HG02588 (cell line): ENCODE measurements around the gene PSME1.
"Not testable (repeated sequence)": the region's sequence is repeated elsewhere in the genome, so short reads cannot be mapped to it uniquely, and the experiment has no call there.

ENCODE experiments used
- ATAC-seq: cut with Tn5 transposase; IDR thresholded peaks from one replicate; pipeline ENCODE4 v1.9.1; 2021; ENCODE audit warnings: mild to moderate bottlenecking, moderate library complexity; ENCODE audit not compliant: unreplicated experiment

Gene PSME1

DNA sequence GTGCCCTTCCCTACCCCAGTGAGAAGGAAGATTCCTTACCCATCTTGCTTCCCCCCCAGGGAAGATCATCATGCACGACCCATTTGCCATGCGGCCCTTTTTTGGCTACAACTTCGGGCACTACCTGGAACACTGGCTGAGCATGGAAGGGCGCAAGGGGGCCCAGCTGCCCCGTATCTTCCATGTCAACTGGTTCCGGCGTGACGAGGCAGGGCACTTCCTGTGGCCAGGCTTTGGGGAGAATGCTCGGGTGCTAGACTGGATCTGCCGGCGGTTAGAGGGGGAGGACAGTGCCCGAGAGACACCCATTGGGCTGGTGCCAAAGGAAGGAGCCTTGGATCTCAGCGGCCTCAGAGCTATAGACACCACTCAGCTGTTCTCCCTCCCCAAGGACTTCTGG is 32.5 kb upstream of the PSME1 start:
- no peak for ATAC-seq

GRCh38 chr14:24105609-24106239 is 30.3 kb upstream of the PSME1 start:
- ATAC-seq: not testable (repeated sequence)

GRCh38 chr14:24106672-24107271 is 29.2 kb upstream of the PSME1 start:
- ATAC-seq: no peak

DNA sequence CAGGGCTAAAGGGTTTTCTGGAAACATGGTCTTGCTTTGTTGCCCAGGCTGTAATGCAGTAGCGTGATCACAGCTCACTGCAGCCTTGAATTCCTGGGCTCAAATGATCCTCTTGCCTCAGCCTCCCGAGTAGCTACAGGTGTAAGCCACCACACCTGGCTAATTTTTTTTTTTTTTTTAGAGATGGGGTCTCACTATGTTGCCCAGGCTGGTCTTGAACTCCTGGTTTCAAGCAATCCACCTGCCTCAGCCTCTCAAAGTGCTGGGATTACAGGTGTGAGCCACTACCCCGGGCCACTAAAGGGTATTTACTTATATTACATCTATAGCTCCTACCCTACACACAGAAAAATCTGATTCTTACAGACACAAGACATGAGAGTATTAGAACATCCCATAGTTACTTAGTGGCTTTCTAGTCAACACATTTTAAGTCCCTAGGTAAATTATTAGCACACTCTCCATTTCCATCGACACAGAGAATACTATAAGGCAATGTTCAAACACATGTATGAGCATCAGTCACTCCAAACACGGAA is 27.6 kb upstream of the PSME1 start:
- ATAC-seq: peak; percentile 32

- ATAC-seq: no peak
Measured at GRCh38 chr14:24110060-24110459, 25.9 kb upstream of the PSME1 start.

- ATAC-seq: no peak
Measured at GRCh38 chr14:24110523-24110922, 25.5 kb upstream of the PSME1 start.

DNA sequence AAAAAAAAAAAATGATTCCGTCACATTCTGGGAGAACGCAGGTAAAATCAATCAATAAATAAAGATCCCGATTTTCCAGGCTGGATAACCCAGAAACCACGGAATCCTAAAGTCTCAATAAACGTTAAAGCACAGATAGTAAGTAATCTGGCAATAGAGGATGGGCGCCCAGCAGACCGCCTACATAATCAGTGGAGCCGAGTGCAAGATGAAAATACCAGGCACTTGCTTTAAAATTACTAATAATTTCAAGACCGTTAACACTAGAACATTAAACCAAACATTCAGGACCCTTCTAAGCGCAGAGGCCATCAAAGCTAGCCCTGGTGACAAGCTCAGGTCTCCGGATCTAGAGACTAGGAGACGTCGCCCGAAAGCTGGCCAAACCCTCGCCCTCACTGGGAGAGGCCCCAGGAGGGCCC is 22.6 kb upstream of the PSME1 start:
- ATAC-seq: no peak

DNA sequence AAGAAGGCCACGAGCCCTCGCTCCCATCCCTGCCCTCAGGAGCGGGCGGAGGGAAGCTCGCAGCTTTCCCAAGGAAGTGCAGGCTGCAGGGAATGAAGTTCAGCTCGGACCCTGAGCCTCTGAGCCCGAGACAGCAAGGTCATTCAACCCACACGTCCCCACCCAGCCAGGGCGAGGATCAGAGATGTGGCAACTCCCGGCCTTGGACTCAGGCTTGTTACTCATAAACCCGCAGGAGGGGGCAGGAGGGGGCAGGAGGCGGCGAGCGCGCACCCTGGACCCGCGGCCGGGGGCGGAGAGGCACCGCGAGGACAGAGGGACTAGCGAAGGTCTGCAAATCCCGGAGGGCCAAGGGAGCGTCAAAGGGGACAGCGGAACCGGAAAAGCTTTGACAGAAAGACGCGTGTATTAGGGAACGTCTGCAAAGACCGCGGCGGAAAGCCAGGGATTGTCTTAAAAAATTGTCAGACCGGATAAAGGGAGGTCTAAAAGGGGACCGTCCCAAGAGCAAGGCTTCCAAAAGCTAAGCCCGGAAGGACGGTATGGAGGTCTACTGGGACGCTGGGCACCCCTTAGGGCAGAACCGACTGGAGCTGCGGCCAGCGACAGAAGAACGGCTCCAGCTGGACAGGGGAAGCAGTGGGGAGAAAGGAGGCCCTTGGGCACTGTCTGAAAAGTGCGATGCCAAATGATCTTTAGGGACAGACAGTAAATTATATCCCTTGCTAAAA is 22.0 kb upstream of the PSME1 start:
- peak; percentile 24 for ATAC-seq

DNA sequence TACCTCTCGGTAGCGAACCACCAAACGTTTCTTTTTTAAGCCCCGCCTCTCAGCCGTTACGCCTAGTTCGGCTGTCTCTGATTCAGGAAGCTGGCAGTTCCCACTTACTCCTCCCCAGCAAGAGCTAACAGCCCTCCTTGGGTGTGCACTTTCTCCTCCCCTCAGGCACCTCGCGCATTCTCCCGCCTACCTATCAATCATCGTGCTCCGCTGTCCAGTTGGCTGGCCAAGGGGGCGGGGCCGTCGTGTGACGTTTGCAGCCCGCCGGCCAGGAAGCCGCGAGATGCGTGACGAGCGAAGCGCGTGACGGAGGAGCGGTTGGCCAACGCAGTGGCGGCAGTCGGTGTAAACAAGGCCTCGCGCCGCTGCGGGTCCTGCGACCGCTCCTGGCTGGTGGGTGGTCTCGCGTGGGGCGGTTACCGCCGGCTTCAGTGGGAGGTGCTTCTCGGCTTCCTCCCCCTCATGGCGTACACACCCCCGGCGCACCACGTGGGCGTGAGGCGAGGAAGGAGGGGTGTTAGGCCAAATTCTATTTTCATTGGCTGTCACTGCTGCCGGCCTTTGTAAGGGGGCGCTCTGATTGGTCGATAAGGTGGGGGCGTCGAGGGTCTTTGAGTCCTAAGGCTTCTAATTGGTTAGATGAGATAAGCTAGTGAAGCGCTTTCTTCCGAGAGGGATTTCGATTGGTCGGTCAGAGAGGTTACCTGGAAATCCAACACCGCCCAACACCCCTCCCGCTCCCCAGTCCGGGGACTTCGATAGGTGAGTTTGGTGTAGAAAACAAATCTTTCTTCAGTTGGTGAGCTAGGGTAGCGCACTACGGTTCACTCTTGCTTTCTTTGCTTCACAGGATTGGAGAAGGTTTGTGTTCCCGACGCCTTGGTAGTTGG is 21.2 kb upstream of the PSME1 start, which contains the start of the genes DCAF11 and NRL:
TSS of gene DCAF11 (plus strand) at position 246 of the 890 bp plus-strand sequence. CDS start 818 bp downstream, outside the sequence.
TSS of gene NRL (minus strand) at position 418 of the 890 bp plus-strand sequence. CDS start 32,101 bp downstream, outside the sequence.
- peak; percentile 76 for ATAC-seq

DNA sequence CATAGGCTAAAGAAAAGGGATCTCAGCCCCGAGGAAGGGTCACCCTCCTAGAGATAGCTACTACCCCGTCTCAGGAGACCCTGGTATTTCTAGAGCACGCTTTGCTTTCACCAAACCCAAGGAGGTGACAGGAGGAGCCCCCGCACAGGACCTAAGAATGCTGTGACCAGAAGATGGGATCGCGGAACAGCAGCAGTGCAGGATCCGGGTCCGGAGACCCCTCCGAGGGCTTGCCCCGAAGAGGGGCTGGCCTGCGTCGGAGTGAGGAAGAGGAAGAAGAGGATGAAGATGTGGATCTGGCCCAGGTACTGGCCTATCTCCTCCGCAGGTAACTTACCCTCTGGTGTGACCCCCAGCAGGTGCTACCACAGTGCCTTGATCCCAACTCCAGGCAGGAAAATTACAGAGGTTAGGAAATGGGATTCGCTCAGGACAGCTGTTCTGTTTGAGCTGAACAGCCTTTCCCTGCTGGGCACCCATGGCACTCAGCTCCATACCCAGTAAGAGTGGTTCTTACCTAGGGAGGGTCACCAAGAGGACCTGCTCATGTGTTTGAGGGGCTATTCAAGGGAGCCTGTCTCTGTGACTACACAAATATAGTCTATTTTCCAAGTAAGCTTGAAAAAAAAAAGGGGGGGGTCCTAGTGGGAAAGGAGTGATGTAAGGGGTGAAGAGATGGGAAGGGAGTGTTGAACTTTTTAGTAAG is 20.4 kb upstream of the PSME1 start:
- ATAC-seq: no peak

GRCh38 chr14:24116128-24116814 is 19.7 kb upstream of the PSME1 start:
- ATAC-seq: no peak

GRCh38 chr14:24117179-24117578 is 18.8 kb upstream of the PSME1 start:
- no peak for ATAC-seq

- no peak for ATAC-seq
Measured at GRCh38 chr14:24119691-24120090, 16.3 kb upstream of the PSME1 start.

DNA sequence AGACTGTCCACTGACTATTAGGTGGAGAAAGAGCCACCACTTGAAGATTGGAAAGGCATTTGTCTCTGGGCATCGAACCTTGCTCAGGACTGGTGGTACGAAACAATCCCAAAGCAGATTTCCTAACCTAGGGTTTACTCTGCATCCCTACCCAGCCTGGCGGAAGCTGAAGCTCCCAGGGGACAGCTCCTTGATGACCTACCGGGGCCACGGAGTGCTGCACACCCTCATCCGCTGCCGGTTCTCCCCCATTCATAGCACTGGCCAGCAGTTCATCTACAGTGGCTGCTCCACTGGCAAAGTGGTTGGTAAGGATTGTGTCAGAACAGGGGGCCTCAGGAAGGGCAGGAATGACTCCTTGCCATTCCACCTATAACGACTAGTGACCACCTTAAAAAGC is 14.8 kb upstream of the PSME1 start:
- no peak for ATAC-seq

GRCh38 chr14:24122416-24122815 is 13.6 kb upstream of the PSME1 start:
- ATAC-seq: no peak

GRCh38 chr14:24122898-24123297 is 13.1 kb upstream of the PSME1 start:
- ATAC-seq: no peak

DNA sequence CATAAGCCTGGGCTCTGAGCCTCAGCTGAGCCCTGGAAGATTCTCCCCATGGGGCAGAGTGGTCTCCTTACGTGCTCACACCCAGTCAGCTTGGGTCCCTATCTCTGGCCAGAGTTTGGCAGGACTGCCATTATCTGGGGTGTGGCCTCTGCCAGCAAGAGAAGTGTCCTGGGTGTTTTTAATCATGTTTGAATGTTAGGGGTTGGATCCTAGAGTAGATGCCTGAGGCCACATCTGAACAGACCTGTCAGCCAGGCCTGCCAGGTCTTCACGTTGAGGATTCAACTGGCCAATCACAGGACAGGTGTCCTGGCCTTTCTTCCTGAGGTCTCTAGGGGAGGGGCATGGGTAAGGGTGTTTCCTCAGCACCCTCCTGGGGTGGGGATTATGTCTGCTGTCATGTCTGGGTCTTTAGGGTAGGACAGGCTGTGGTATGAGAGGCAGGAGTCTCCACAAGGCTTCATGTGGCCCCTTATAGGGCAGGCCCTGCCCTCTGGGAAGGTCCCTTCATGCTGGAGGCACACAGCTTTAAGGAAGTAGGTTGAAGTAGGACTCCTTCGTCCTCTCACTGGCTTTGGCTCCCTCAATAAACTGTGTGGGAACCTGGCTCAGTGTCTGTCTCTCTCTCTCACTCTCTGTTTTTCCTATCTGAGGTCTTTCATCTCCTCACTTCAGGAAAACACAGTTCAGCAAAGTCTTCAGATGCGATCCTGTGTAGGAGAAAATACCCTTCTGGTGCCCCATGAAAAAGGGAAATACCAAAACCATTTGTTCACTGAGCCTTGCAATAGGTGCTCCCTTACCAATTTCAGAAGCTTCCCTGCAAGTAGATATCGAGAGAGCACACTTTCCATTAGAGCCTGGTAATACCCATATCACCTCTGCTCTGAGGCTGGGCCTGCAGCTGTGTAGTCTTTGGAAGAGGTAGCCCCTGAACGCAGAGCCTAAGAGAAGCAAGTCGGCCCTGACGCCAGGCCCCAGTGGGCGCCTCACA is 12.3 kb upstream of the PSME1 start:
- ATAC-seq: peak; percentile 74

- no peak for ATAC-seq
Measured at GRCh38 chr14:24126939-24127338, 9.1 kb upstream of the PSME1 start.
